ENCODE data around the gene ALPL. TPM values are rescaled to one million over a fixed set of nuclear protein-coding genes. Genes with fewer than 3 reads are reported as not detected.
"Not testable (repeated sequence)": the region's sequence is repeated elsewhere in the genome, so short reads cannot be mapped to it uniquely, and the experiment has no call there.

ALPL gene
- total RNA-seq, 2 donors from 2014 or later = 1.6 to 1.9 TPM

DNA sequence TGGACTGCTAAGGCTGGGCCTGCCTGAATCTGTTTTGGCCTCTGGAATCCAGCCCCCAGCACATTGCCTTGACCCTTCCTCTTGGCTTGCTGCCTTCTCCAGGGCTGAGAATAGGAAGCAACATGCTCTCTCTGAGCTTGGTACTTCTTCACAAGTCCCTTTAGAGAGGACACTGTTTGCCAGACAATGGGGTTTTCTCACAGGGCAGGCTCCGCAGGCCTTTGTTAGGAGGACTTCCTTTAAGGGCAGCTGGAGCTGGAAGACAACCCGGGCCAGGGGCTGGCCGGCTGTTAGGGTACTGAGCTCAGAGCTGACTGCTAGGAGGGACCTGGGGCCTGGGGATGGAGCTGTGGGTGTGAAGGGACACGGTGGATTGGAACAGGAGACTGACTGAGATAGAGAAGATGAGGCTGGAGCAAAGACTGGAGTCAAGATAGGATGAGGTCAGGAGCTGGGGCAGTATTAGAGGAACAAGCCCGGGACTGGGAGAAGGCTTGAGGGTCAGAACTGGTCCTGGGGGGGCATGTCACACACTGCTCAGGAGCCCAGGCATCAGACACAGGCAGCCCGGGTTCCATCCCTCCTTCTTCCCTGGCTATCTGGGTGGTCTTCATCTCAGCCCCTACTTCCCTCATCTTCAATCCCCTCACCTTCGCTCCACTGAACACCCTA is 5.4 kb upstream of the ALPL start:
- no peak for ATAC-seq
- intact Hi-C loops (cut with DNase I, micrococcal nuclease) = no loop called here
- no peak for DNase-seq

DNA sequence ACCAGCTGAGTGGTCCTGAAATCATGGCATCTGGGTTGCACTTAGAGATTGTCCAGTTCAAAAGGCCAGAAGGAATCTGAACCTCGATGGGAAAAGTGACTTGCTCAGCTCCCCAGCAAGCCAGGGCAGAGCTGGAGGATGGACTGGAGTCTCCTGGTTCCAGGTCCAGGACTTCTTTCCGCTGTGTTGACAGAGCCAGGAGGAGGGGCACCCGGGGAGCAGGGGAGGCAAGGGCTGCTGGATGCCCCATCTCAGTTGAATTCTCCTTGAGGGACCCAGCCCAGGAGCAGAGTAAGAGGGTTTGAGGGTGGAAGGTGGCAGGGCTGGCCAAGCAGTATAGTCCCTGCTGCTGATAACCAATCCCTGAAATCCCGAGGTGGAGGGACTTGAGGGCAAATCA is 2.4 kb upstream of the ALPL start:
- intact Hi-C loops (cut with DNase I, micrococcal nuclease) = no loop called here
- no peak for DNase-seq

DNA sequence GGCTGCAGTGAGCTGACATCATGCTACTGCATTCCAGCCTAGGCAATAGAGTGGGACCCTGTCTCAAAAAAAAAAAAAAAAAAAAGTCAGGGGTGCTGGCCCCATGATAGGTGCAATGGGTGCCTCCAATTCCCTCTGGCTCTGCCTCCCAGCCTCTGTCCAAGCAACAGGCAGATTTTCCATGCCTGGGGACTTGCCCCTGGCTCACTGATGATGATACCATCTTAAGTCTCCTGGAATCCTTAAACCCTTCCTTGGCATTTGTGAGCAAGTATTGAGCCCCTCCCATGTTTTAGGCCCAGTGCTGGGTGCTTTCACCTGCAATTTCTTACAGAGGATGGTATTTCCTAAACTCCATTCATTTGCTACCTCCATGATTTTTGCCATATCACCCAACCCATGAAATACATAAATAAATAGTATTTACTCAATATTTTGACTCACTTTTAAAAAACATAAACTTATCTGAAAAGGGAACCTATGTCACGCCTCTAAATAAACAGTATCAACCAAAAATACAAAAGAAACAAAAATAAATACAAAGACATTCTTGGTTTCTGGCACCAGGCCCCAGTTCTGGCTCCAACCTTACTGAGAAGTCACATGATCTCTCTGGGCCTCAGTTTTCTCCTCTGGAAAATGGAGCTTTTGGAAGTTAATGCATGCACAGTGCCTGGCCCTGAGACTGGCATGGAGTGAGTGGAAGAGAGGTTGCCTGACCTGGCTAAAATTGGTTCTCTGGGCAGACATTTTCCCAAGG is 1.5 kb upstream of the ALPL start:
- DNase-seq (no peak), ATAC-seq (no peak)
- intact Hi-C loops (cut with DNase I, micrococcal nuclease) = loop anchor here in 1 of 2 donors (2.0 kb wide), 1 partner anchor 151 kb away; no protein-coding TSS in a partner anchor

More for the DNA sequence above, 2.4 kb upstream of the ALPL start:
- ATAC-seq = no peak

- DNase-seq = peak in 1 of 2 donors; percentile 84
- peak; percentile 87 for ATAC-seq
- intact Hi-C loops (cut with DNase I, micrococcal nuclease) = loop anchor here in 1 of 2 donors (2.0 kb wide), 1 partner anchor 150 kb away; no protein-coding TSS in a partner anchor
These were observed 458 bp upstream of the ALPL start for GRCh38 chr1:21508580-21509350.

DNA sequence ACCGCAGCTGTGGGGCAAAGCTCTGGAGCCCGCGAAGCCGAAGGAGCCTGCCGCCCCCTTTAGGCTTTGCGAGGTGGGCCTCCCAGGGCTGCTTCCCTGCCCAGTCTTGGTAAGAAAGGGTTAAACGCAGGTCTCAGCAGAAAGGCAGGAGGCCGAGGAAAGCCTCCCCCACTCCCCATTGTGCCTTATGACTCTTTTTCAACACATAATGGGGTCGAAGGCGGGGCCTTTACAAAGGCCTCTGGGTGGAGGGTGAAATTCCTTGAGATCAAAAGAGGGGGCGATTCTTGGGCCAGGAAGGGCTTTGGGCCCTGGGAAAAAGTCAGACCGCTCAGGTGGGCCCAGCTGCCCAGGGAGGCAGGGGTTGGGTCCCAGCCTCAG is 880 bp downstream of the ALPL start:
- intact Hi-C loops (cut with DNase I, micrococcal nuclease) = no loop called here
- DNase-seq (no peak), ATAC-seq (no peak)

- intact Hi-C loops (cut with DNase I, micrococcal nuclease) = no loop called here
- DNase-seq = no peak
- ATAC-seq = no peak
These were observed 1.8 kb downstream of the ALPL start for GRCh38 chr1:21510885-21511578.

DNA sequence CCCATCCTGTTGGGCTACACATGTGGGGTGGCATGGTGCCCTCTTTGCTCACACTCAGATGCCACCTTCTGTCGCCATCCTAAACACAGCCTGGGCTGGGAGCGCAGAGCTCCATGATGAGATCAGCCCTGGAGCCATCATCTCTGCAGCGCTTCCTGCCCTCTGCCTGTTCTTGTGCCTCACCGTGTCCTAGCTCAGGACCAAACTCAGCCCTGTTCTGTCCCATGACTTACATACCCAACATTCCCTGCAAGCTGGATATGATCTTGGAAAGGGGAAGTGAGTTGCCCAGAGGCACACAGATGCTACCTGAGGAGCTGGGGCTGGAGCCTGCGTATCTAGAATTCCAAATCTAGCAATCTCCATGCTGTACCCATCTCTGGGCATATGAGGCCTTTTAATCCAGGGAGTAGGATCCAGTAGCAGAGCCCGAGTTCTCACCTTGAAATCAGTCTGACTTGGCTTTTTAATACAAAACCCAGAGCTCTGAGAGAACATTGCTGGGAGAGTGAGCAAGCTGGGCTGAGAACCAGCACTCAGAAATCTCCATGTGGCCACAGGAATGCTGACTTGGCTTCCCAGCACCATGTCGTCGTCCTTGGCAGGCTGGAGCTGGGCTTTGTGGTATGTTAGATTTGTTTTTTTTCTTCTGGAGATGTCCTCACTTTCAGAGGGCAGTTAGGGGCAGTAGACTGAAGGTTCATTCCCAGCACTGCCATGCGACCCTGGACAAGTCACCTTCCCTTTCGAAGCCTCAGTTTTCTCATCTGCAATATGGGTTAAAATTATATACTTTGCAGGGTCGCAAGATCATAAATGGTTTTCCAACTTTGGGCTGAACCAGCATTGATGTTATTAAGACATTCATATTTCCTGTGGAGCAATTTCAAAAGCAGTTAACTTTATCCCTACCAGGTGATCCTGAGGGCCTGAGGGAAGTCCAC is 2.6 kb downstream of the ALPL start:
- no peak for ATAC-seq
- no peak for DNase-seq
- intact Hi-C loops (cut with DNase I, micrococcal nuclease) = no loop called here

DNA sequence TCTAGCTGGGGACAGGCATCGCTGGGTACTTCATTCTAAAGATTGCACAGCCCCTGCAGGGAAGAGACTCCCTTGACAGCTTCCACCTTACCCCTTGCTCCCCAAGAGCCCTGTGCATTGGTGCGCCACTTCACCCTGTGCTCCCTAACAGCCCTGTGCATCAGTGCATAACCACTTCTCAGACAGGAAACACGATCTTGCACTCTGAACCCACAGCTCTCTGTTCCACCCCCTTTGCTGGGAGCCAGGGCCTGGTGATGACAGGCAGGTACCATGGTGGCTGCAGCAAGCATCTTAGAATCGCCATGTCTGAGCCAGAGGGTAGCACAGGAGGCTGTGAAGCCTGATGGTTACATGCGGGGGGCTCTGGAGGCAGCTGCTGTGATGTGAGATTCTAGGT is 5.0 kb downstream of the ALPL start:
- DNase-seq (no peak), ATAC-seq (no peak)
- intact Hi-C loops (cut with DNase I, micrococcal nuclease) = no loop called here

DNA sequence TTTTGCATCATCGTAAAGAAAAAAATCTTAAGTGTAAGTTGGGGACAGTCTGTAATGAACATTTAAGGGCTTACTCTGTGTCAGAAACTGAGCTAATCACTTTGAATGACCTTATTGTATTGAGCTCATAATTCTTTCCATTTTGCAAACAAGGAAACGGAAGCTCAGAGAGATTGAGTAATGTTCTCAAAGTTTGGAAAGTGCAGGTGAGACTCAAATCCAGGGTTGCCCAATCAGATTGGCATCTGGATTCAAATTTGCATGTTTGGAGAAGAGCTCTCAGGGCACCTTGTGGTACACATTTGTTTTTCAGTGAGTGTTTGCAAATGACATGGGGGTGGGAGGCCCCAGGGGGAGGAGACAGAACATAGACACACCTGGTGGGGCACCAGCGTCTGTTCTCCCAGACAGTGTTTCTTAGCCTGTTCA is 8.0 kb downstream of the ALPL start:
- intact Hi-C loops (cut with DNase I, micrococcal nuclease) = no loop called here
- DNase-seq (no peak), ATAC-seq (peak; percentile 87)

- no peak for DNase-seq
- ATAC-seq = peak; percentile 51
- intact Hi-C loops (cut with DNase I, micrococcal nuclease) = no loop called here
These were observed 8.6 kb downstream of the ALPL start for GRCh38 chr1:21517660-21518480.

GRCh38 chr1:21518774-21519455 is 9.7 kb downstream of the ALPL start:
- ATAC-seq = no peak
- intact Hi-C loops (cut with DNase I, micrococcal nuclease) = no loop called here
- no peak for DNase-seq

DNA sequence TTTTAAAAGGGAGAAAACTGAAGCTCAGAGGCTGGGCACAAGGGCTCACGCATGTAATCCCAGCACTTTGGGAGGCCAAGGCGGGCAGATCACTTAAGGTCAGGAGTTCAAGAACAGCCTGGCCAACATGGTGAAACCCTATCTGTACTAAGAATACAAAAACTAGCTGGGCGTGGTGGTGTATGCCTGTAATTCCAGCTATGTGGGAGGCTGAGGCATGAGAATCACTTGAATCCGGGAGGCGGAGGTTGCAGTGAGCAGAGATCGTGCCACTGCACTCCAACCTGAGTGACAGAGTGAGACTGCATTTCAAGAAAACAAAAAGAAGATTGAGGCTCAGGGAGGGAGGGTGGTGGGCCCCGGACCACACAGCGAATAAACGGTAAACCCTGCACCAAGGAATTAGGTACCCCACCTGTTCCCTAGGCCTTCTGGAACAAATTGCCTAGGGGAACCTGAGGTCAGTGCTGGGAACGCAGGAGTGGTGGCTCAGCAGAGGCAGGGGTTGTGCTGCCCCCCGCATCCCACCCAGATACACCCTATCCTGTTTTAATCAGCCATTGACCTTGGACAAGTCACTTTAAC is 10.4 kb downstream of the ALPL start:
- ATAC-seq; intact Hi-C loops (cut with DNase I, micrococcal nuclease); DNase-seq: not testable (repeated sequence)

DNA sequence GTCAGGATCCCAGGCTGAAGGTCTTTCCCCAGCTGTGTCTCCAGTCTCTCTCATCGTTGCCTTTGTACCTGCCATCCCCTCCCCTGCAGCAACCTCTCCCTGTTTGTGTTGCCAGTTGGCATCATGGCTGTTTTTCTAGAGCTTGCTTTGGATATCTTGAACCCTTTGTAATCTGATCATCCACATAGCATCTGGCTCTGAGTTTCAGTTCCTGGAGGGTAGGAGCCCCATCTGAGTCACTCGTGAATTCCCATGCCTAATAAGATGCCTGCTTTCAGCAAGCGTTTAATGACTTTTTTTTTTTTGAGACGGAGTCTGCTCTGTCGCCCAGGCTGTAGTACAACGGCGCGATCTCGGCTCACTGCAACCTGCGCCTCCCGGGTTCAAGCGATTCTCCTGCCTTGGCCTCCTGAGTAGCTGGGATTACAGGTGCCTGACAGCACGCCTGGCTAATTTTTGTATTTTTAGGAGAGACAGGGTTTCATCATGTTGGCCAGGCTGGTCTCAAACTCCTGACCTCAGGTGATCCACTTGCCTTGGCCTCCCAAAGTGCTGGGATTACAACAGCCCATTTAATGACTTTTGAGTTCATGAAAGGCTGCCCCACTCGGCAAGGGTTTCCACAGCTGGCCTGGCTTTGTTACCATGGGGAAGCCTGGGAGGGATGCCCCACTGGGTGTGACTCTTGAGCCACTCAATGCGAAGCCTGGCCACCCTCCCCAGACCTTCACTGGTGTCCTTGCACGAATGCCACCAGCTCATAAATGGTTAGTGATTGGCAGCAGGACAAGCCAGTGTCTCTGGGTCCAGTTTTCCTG is 11.9 kb downstream of the ALPL start:
- intact Hi-C loops (cut with DNase I, micrococcal nuclease) = no loop called here
- ATAC-seq = no peak
- no peak for DNase-seq

DNA sequence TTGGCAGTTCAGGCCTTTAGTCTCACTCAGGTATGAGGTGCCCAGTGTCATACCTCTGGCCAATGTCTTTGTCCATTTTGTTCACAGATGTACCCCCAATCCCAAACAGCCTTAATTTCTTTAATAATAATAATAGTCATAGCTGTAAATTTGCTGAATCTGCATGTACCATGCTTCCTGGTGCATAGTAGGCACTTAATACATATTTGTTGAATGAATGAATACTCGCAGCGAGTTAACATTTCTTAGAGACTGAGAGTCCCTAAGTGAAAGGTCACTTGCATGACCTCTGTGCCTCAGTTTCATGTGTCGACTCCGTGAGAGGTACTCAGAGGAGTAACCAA is 12.5 kb downstream of the ALPL start:
- ATAC-seq = no peak
- intact Hi-C loops (cut with DNase I, micrococcal nuclease) = no loop called here
- DNase-seq = no peak

- intact Hi-C loops (cut with DNase I, micrococcal nuclease) = no loop called here
- DNase-seq (no peak), ATAC-seq (no peak)
These were observed 13.4 kb downstream of the ALPL start for GRCh38 chr1:21522525-21523038.
